ENCODE results near the gene NRF1. TPM values are rescaled to one million over a fixed set of nuclear protein-coding genes. Genes with fewer than 3 reads are reported as not detected.
A peak's percentile ranks its signal among the peaks of the same experiment; 100 is the strongest.

The NRF1 gene
- total RNA-seq, 2 donors from 2014 or later, result 22.9 to 26.4 TPM

GRCh38 chr7:129774359-129774758, 162.8 kb downstream of the NRF1 start:
- DNase-seq, result peak; percentile 71
- TF ChIP-seq CTCF (conservative IDR thresholded peaks at IDR 0.05), result no peak
- no peaks in the 10 kb centered on the region for H3K9me3 ChIP-seq (ENCODE audit: control insufficient read depth, low read length)
- Mint-ChIP-seq H3K27ac (no peak overlapping the region), H3K4me3 (no peak overlapping the region), H3K4me1 (peaks cover 5% of the 10 kb centered on the region), H3K9me3 (no peaks in the 10 kb centered on the region), H3K36me3 (ENCODE audit: low read depth) (no peaks in the 10 kb centered on the region), H3K27me3 (ENCODE audit: insufficient read depth) (peaks cover 74% of the 10 kb centered on the region)
- peaks cover 45% of the 10 kb centered on the region for H3K27me3 ChIP-seq (ENCODE audit: control insufficient read depth, insufficient read depth, low read length, poor library complexity, severe bottlenecking)
- no peak overlapping the region for H3K4me3 ChIP-seq (ENCODE audit: low read length)
- H3K36me3 ChIP-seq (ENCODE audit: control insufficient read depth, insufficient read depth, low read length), result no peaks in the 10 kb centered on the region
- no peak overlapping the region for H3K9ac ChIP-seq (ENCODE audit: extremely low read depth, low read length, poor library complexity, severe bottlenecking)
- H3K27ac ChIP-seq (ENCODE audit: low read depth, low read length), result no peak overlapping the region
- WGBS, 2 experiments (ENCODE audit: insufficient coverage in 1 of 2, insufficient read length in 1 of 2), result 77 to 80% methylated on average over 8 to 11 of the region's 11 CpGs
- no peaks in the 10 kb centered on the region for H3K4me1 ChIP-seq (ENCODE audit: control insufficient read depth, insufficient read depth, low read length)

- DNase-seq, result peak; percentile 46
- Histone ChIP-seq H3K4me1 (ENCODE audit: control insufficient read depth, insufficient read depth, low read length) (no peaks in the 10 kb centered on the region), H3K9ac (ENCODE audit: extremely low read depth, low read length, poor library complexity, severe bottlenecking) (no peak overlapping the region), H3K4me3 (ENCODE audit: low read length) (no peak overlapping the region), H3K27ac (ENCODE audit: low read depth, low read length) (no peak overlapping the region), H3K27me3 (ENCODE audit: control insufficient read depth, insufficient read depth, low read length, poor library complexity, severe bottlenecking) (peaks cover 52% of the 10 kb centered on the region), H3K9me3 (ENCODE audit: control insufficient read depth, low read length) (no peaks in the 10 kb centered on the region), H3K36me3 (ENCODE audit: control insufficient read depth, insufficient read depth, low read length) (no peaks in the 10 kb centered on the region)
- no peak overlapping the region for H3K27ac Mint-ChIP-seq
- H3K27me3 Mint-ChIP-seq (ENCODE audit: insufficient read depth), result peaks cover 74% of the 10 kb centered on the region
- no peak overlapping the region for H3K4me3 Mint-ChIP-seq
- peaks cover 5% of the 10 kb centered on the region for H3K4me1 Mint-ChIP-seq
- no peaks in the 10 kb centered on the region for H3K9me3 Mint-ChIP-seq
- H3K36me3 Mint-ChIP-seq (ENCODE audit: low read depth), result no peaks in the 10 kb centered on the region
- WGBS, 2 experiments (ENCODE audit: insufficient coverage in 1 of 2, insufficient read length in 1 of 2), result 85 to 100% methylated on average over 3 to 18 of the region's 18 CpGs
- TF ChIP-seq CTCF (conservative IDR thresholded peaks at IDR 0.05), result no peak
Measured at GRCh38 chr7:129774871-129775694, 163.6 kb downstream of the NRF1 start.

- Mint-ChIP-seq H3K36me3 (ENCODE audit: low read depth) (no peaks in the 10 kb centered on the region), H3K4me3 (peak overlapping the region; percentile 10)
Measured at GRCh38 chr7:129775695-129776361, 164.3 kb downstream of the NRF1 start.

More at GRCh38 chr7:129775695-129776361, 164.3 kb downstream of the NRF1 start:
- Mint-ChIP-seq H3K4me1 (peaks cover 5% of the 10 kb centered on the region), H3K27ac (no peak overlapping the region), H3K27me3 (ENCODE audit: insufficient read depth) (peaks cover 79% of the 10 kb centered on the region), H3K9me3 (no peaks in the 10 kb centered on the region)
- Histone ChIP-seq H3K4me3 (ENCODE audit: low read length) (no peak overlapping the region), H3K36me3 (ENCODE audit: control insufficient read depth, insufficient read depth, low read length) (no peaks in the 10 kb centered on the region), H3K27ac (ENCODE audit: low read depth, low read length) (no peak overlapping the region), H3K4me1 (ENCODE audit: control insufficient read depth, insufficient read depth, low read length) (no peaks in the 10 kb centered on the region), H3K9me3 (ENCODE audit: control insufficient read depth, low read length) (no peaks in the 10 kb centered on the region), H3K27me3 (ENCODE audit: control insufficient read depth, insufficient read depth, low read length, poor library complexity, severe bottlenecking) (peaks cover 59% of the 10 kb centered on the region), H3K9ac (ENCODE audit: extremely low read depth, low read length, poor library complexity, severe bottlenecking) (no peak overlapping the region)
- 55 to 56% methylated on average over 7 to 12 of the region's 12 CpGs for WGBS, 2 experiments (ENCODE audit: insufficient coverage in 1 of 2, insufficient read length in 1 of 2)
- no peak for TF ChIP-seq CTCF (conservative IDR thresholded peaks at IDR 0.05)
- DNase-seq, result peak; percentile 86

Data from endodermal cell (in vitro differentiated cells).